Activated CD8-positive, alpha-beta memory T cell treated with anti-CD3 and anti-CD28 coated beads, Interleukin-2, amount 50 U/mL, for 24 hours (primary cell): Measurements from ENCODE around the gene TMEM221.
"Not testable (repeated sequence)": the region's sequence is repeated elsewhere in the genome, so short reads cannot be mapped to it uniquely, and the experiment has no call there.

Experiments used
- DNase-seq: peaks from one replicate; pipeline ENCODE4 v3.0.0-alpha.2; 2020; ENCODE audit errors: extremely low read depth

The TMEM221 gene

DNA sequence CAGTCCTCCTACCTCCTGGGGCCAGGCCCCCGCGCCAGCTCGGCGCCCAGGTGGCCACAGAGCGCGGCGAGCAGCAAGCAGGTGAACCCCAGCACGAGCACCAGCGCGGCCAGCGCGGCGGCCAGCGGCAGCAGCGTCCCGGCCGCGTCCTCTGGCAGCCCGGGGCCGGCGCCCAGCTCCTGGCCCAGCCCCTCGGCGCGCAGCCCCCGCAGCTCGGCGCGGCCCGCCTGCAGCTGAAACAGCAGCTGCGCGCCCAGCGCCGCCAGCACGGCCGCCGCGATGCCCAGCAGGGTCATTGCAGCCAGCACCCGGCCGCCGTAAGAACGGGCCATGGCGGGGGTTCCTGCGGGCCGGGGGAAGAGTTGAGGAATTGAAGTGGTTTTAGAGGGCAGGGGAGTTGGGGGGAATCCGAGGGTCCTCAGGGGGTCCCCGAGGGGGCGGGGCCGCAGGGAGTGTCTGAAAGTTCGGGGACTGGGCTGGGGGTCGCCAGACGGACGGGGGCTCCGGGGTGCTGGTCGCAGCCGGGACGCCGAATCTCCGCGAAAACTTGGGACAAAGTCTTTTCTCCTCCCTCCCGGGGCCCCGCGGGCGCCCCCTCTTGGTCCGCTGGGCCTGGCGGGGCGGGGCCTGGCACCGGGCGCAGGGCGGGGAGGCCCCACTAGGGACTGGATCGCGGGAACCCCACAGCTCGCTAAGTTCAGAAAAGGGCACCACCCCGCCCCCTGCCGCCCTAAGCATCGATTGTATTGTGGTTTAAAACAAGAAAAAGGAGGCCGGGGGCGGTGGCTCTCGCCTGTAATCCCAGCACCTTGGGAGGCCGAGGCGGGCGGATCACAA lies at the start of gene TMEM221:
Gene TMEM221 (minus strand): TSS at position 538 of the 837 bp plus-strand sequence. CDS start 206 bp downstream, at position 332.
- DNase-seq: no peak

DNA sequence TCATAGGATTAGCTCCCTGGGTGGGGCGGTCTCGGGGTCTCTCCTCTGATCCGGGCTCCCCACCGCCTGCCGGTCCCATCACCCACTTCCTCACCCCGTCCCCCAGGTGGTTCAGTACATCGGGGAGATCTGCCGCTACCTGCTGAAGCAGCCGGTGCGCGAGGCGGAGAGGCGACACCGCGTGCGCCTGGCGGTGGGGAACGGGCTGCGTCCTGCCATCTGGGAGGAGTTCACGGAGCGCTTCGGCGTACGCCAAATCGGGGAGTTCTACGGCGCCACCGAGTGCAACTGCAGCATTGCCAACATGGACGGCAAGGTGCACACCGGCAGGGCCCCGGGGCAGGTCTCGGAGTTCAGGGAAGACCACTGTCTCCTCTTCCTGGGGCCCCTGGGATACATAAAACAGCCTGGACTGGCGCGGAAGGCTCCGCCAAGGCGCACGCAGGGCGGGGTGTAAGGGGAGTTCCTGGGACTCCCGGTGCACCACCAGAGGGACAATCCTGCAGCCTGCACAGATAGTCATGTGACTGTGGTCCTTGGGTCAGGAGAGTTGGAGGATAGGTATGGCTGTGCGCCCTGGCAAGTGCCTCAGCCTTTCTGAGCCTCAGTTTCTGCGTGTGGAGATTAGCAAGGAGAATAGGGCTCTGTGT lies 48.8 kb upstream of the TMEM221 start:
- no peak for DNase-seq

GRCh38 chr19:17496337-17496997 lies 48.0 kb upstream of the TMEM221 start:
- DNase-seq: peak; percentile 58

DNA sequence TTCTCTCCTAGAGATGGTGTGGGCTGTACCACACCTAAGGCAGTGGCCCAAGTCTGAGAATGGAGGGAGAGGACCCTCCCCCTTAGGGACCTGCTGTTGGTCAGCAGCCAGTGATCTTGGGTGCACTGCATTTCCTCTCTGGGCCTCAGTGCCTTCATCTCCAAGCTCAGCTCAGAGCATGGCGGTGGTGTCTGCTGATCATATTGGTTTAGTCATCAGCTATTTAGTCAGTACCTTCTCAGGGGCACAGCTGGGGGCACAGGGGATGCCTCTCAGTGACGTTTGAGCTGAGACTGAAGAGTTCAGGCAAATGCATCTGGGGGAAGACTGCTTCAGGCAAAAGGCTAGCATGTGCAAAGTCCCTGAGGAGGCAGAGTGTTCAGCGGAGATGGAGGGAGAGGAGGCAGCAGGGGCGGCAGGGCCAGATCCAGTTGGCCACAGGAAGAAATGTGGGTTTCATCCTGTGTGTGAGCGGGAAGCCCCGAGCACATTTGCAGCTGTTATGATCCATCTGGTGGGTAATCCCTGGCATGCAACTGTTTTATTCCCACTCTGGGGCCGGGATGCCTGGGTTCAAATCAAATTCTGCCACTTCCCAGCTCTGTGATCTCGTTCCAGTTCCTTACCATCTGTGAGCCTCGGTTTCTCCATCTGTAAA lies 47.3 kb upstream of the TMEM221 start:
- DNase-seq: no peak

DNA sequence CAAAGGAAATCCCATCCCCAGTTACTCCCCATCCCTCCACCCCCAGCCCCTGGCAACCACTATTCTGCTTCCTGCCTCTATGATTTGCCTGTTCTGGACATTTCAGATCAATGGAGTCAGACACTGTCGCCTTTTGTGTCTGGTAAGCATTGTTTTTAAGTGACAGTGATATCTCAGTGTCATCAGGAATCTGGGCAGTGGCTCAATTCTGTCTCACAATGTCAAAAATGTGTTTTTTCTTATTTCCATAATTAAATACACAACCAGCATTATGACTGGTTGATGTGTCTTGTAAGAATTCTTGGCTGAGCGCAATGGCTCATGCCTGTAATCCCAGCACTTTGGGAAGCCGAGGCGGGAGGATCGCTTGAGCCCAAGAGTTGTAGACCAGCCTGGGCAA lies 42.8 kb upstream of the TMEM221 start:
- DNase-seq: no peak

- no peak for DNase-seq
These were observed 41.9 kb upstream of the TMEM221 start for GRCh38 chr19:17490411-17490810.

DNA sequence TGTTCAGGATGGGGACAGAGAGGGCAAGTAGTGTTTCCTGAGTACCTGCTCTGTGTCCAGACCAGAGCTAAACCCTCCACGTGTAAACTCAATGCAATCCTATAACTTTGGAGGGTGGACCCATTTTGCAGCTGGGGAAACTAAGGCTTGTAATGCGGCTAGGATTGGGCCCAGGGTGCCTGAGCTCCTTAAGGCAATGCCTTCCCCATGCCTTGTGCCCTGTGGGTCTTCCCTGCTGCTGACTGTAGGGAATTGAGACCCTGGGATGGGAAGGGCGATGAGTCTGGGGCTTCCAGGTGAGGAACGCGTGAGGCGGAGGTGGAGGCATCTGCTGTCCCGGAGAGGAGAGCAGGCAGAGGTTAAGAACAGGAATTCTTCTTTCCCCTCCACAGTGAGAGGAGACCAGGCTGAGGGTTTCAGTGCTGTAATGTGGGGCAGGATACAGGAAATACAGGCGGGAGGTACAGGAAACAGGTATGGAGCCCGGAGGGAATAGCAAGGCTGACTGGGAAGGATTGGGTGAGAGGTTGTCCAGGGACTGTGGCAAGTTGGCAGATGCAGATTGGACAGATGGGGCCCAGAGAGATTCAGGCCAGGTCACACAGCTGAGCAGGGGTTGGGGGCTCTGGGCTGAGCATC lies 41.0 kb upstream of the TMEM221 start:
- DNase-seq: no peak

GRCh38 chr19:17488593-17489391 lies 40.3 kb upstream of the TMEM221 start:
- DNase-seq: peak; percentile 67

DNA sequence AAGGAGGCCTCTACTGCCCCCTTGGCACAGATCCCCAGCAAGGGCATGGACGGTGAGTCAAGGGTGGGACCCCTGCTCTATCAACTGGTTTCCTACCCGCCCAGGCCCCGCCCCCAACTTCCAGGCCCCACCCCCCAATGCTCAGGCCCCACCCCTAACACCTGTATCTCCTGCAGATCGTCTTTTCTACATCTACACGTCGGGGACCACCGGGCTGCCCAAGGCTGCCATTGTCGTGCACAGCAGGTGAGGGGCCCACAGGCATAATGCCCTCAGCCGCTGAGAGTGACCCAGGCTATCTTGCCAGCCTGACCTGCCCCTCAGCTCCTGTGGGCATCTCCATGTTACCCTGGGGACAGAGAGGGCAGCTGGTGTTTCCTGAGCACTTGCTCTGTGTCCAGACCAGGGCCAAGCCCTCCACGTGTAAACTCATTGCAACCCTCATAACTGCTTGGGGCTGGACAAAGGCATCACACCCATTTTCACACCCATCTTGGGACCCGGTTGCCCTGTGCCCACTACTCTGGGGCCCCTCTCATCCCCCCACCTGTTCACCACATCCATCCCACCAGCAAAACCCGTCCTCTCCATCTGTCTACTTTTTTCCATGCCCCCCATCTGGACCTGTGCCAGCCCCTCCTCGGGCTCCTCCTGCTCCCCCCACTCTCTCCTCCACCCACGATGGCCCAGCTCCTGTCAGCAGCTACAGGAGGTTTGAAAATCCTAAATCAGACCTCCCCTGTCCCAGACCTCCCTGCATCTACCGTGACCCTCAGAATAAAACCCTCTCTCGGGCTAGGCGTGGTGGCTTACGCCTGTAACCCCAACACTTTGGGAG lies 39.0 kb upstream of the TMEM221 start:
- DNase-seq: no peak

DNA sequence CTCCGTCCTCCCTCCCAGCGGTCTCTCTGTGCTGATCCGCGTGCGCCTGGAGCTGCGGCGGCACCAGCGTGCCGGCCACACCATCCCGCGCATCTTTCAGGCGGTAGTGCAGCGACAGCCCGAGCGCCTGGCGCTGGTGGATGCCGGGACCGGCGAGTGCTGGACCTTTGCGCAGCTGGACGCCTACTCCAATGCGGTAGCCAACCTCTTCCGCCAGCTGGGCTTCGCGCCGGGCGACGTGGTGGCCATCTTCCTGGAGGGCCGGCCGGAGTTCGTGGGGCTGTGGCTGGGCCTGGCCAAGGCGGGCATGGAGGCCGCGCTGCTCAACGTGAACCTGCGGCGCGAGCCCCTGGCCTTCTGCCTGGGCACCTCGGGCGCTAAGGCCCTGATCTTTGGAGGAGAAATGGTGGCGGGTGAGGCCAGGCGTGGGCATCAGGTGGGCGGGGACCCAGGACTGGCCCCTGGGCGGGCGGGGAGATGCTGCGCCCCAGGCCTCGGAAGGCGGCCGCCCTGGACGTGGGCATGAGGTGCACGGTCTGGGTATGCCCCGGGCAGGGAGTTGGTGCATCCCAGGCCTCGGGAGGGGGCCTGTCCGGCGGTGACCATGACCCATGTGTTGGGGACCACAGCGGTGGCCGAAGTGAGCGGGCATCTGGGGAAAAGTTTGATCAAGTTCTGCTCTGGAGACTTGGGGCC lies 38.2 kb upstream of the TMEM221 start:
- no peak for DNase-seq

GRCh38 chr19:17484520-17485185 lies 36.2 kb upstream of the TMEM221 start:
- no peak for DNase-seq

- DNase-seq: no peak
These were observed 35.1 kb upstream of the TMEM221 start for GRCh38 chr19:17483605-17484002.

DNA sequence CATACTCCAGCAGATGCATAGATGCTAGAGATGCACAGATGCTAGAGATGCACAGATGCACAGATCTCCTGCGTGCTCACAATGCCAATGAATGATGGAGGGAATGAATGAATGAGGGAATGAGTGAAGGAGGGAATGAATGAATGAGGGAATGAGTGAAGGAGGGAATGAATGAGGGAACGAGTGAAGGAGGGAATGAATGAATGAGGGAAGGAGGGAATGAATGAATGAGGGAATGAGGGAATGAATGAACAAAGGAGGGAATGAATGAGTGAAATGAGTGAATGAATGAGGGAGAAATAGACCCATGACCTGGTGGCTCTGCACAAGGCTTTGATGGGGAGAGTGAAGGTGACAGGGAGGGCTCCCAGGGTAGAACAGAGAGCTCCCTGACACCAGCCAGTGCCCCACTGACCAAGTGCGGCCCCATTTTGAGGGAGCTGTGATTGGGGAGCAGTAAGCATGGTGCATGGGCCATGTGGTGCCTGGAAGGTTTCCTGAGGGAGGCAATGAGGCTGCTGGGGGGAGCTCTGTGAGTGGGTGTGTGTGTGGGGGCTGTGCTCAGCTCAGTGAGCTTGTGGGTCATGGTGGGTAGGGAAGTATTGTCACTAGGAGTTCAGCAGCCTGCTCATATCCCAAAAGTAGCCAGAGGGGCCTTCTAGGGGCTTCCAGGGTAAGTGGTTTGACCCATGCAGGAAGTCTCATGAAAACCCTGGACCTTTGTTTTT lies 34.6 kb upstream of the TMEM221 start:
- no peak for DNase-seq

DNA sequence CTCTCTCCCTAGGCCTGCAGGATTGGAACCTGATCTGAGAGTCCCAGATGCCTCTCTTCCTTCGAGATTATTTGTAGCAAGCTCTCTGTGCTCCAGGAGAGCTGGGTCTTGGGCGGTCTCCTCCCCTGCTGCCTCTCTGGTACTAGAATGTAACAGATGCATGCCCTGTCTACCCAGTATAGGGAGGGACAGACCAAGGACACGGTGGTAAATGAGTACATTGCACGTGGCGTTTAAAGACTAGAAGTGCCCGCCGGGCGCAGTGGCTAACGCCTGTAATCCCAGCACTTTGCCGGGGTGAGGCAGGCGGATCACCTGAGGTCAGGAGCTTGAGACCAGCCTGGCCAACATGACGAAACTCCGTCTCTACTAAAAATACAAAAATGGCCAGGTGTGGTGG lies 33.5 kb upstream of the TMEM221 start:
- no peak for DNase-seq

DNA sequence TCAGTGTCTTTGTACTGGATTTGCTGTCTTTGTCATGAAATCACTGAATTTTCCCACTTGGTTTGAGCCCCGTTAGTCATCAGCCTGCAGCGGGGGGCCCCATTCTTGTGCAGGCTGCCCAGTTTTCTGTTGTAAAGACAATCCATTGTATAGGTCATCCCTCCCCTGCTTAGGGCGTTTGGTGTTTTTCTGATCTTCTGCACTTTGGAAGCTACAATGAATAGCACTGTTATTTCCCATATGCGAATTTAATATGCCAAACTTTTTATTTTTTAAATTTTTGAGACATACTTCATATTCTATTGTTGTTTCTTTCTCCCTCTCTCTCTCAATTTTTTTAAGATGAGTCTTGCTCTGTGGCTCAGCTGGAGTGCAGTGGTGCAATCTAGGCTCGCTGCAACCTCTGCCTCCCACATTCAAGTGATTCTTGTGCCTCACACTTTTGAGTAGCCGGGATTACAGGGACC lies 30.9 kb upstream of the TMEM221 start:
- DNase-seq: no peak

- no peak for DNase-seq
These were observed 27.2 kb upstream of the TMEM221 start for GRCh38 chr19:17475541-17476115.

GRCh38 chr19:17475011-17475540 lies 26.6 kb upstream of the TMEM221 start:
- not testable (repeated sequence) for DNase-seq
